Cardiac fibroblast (primary cell): ENCODE measurements around the gene ACTN1.

Experiments used
- DNase-seq, 2 donors: peaks; one replicate each; pipeline versions ENCODE4 v3.0.0 to v3.0.0-alpha.2; 2010; ENCODE audit warnings: low read depth in 2 of 2
- H3K4me3 ChIP-seq, 2 donors: replicated peaks in 1 of 2; 1 replicate in 1 of 2; 2 replicates in 1 of 2; pipeline ENCODE4 v1.5.1; 2011; ENCODE audit warnings: low read depth in 2 of 2, low read length in 2 of 2, mild to moderate bottlenecking in 2 of 2, moderate library complexity in 1 of 2
- CTCF ChIP-seq: IDR thresholded peaks from one replicate; pipeline ENCODE4 v1.5.1; 2011; ENCODE audit warnings: low read depth, mild to moderate bottlenecking, low read length, inconsistent platforms

The ACTN1 gene

GRCh38 chr14:68894123-68894522, 85.0 kb downstream of the ACTN1 start:
- TF ChIP-seq CTCF, result no peak
- H3K4me3 ChIP-seq, result no peak overlapping the region
- DNase-seq, result peak; percentile 82 to 89

- DNase-seq, result no peak
- no peak overlapping the region for H3K4me3 ChIP-seq
- no peak for TF ChIP-seq CTCF
These were observed 85.5 kb downstream of the ACTN1 start for GRCh38 chr14:68893566-68893965.

- TF ChIP-seq CTCF, result no peak
- no peak for DNase-seq
- no peak overlapping the region for H3K4me3 ChIP-seq
These were observed 86.1 kb downstream of the ACTN1 start for GRCh38 chr14:68892961-68893360.

GRCh38 chr14:68891851-68892660, 87.0 kb downstream of the ACTN1 start:
- no peak for TF ChIP-seq CTCF
- no peak overlapping the region for H3K4me3 ChIP-seq
- peak; percentile 19 to 64 for DNase-seq

GRCh38 chr14:68890173-68890931, 88.8 kb downstream of the ACTN1 start:
- H3K4me3 ChIP-seq, result no peak overlapping the region
- no peak for DNase-seq
- TF ChIP-seq CTCF, result no peak

GRCh38 chr14:68888883-68889282, 90.2 kb downstream of the ACTN1 start:
- no peak for DNase-seq
- TF ChIP-seq CTCF, result no peak
- H3K4me3 ChIP-seq, result no peak overlapping the region
